DMS114 treated with DMSO at 0.1 percent for 48 hours (cell line): ENCODE measurements around the gene CELSR2.

Source experiments
- DNase-seq: peaks from one replicate; lab custom pipeline; 2025; ENCODE audit not compliant: unreplicated experiment; lab: John Stamatoyannopoulos, UW

CELSR2 gene

GRCh38 chr1:109229531-109230127 lies 19.7 kb upstream of the CELSR2 start:
- DNase-seq: no peak

DNA sequence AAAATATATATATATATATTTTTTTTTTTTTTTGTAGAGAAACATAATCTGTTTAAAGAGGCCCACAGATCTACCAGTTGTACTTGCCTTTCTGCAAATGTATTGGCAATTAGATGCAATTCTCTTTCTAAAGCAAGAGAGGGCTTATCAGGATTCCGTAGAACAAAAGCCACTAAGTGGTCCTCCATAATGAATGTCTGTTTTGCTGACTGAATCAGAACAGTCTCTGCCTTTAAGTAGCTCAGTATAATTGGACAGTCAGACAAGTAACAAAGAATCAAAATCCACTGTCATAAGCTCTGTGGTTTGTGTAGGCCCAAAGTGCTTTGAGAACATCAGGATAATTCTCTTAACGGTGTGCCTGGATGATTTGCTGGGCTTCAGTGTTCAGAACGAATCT lies 18.3 kb upstream of the CELSR2 start:
- no peak for DNase-seq

DNA sequence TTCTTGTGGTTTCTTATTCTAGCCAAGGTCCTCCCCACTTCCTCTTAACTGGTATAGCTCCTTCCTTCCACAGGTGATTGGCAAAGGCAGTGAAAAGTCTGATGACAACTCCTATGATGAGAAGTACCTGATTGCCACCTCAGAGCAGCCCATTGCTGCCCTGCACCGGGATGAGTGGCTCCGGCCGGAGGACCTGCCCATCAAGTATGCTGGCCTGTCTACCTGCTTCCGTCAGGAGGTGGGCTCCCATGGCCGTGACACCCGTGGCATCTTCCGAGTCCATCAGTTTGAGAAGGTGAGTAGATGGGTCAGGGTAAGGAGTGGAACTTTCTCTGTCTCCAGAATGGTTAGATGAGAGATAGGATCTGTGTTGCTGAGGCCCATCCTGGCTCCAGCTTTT lies 14.2 kb upstream of the CELSR2 start:
- no peak for DNase-seq

DNA sequence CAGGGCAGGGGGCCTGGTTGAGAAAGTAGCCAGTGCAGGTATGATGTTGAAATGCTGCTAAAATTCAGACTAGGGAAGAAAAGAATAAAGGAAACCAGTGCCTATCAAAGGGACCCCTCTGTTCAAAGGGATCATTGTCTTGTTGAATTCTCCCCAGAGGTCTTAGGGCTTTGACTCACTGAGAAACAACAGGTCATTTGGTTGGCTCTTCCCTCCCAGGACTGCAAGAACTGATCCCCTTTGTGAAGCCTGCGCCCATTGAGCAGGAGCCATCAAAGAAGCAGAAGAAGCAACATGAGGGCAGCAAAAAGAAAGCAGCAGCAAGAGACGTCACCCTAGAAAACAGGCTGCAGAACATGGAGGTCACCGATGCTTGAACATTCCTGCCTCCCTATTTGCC lies 11.8 kb upstream of the CELSR2 start:
- DNase-seq: no peak

GRCh38 chr1:109238382-109238781 lies 11.0 kb upstream of the CELSR2 start:
- no peak for DNase-seq

DNA sequence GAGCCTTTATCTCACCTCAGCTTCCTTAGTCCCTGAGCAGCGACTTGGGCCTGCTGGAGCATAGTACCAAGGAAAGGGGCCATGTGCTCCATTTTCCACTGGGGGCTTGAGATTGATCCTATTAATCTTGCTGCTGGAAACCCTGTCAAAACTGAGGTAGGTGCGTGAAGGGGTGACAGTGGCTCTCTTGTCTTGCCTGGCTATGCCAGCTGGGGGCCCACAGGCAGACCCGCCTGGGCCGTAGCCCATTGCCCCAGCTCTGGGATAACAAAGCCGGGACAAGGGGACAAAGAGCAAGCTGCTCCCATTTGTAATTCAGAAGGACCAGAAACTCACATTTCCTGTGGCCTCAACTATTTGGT lies 10.3 kb upstream of the CELSR2 start:
- no peak for DNase-seq

DNA sequence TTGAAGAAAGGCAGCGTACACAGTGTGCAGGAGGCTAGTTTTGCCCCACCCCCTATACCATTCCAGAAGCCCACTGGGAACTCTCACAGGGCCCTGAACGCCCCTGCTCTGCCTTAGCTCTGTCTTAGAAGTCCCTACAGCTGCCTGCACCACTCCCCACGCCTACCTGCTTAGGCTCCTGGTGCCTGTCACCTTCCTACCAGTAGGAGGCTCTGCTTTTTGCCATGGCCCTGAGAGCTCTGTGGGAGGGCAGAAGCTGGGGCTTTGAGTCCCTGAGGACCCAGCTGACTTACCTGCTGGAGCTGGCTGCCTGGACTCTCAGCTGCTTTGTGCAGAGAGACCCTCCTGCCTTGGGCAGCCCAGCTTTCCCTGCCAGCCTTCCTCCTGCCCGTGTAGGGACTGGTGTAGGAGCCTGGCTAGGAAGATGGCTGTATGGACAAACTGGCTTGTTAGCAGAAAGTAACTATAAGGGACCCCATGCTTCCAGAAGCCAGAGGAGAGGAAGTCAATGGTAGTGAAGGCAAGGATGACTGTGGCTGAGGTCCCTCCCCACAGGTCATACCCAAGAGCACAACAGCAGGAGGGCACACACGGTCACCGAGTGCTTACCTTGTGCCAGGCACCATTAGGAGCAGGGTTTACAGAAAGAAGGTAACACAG lies 9.8 kb upstream of the CELSR2 start:
- no peak for DNase-seq

DNA sequence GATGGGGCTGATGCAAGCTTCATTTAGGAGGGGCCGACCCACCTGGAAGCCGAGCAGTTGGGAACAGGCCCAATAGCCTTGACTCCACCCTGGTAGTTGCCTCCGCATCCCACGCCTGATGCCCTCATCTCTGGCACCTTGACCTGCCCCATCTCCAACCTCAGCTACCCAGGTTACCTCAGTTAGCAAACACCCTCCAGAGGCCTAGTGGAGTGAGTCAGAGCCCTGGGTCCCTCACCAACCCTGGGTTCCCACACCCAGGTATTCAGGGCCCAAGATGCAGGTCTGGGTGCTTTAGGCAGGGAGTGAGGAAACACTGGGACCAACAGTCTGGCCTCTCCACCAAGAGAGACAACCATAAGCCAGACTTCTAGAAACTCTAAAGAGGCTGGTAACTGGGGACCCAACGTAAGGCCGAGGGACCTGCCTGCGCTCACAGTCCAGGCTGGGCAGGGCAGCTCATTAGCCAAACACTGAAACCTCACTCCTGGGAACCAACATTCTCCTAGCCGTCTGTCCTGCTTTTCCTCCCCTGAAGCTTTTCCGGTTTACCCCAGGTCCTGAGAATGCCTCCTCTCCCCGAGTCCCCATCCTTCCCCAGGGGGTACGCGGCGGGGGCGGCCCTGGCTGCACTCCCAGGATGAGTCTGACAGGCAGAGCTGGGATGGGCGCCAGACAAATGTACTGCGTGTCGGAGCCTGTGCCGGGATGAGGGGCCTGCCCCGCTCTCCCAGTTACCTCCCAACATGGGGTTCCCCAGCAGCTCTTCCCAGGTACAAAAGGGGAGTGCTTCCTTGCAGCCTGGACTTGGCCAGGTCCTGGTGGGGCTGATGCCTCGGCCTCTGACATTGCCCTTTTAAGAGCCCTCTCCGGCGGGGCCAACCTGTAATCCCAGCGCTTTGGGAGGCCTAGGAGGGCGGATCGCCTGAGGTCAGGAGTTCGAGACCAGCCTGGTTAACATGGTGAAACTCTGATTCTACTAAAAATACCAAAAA lies 8.9 kb upstream of the CELSR2 start:
- no peak for DNase-seq

DNA sequence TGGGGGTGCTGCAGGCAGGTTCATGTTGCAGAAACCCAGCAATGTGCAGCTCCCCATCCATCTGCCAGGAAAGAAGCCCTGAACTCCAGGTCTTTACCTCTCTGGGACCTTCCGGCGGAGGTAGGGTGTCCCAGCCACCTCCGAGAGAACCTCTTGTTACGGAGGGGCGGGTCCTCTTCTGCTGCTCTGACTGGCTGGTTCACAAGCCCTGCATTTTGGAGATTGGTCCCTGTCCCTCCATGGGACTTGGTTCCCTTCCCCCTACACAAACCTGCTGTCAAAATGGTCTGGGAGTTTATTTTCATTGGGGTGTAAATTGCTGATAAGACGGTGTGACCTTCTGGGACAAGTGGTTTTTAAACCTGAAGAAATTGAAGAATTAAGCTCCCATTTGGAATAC lies 8.0 kb upstream of the CELSR2 start:
- DNase-seq: no peak

GRCh38 chr1:109241841-109242345 lies 7.4 kb upstream of the CELSR2 start:
- no peak for DNase-seq

GRCh38 chr1:109242387-109242786 lies 7.0 kb upstream of the CELSR2 start:
- no peak for DNase-seq

DNA sequence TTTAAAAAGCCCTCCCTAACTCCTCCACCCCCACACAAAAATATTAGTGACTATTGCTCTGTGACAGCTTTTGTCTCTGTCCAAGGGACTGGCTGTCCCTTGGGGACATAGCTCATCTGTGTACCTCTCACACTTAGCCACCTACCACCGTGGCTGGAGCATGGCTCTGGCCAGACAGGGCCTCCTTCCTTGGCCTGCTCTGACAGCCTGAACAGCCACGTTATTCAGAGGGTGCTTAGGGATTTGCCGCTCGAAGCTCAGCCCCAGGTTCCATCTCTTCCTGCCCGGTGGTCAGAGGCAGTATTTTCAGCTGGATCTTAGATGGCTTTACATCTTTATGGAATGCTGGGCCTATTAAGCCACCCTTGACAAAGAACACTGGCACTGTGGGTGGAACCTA lies 6.1 kb upstream of the CELSR2 start:
- no peak for DNase-seq

DNA sequence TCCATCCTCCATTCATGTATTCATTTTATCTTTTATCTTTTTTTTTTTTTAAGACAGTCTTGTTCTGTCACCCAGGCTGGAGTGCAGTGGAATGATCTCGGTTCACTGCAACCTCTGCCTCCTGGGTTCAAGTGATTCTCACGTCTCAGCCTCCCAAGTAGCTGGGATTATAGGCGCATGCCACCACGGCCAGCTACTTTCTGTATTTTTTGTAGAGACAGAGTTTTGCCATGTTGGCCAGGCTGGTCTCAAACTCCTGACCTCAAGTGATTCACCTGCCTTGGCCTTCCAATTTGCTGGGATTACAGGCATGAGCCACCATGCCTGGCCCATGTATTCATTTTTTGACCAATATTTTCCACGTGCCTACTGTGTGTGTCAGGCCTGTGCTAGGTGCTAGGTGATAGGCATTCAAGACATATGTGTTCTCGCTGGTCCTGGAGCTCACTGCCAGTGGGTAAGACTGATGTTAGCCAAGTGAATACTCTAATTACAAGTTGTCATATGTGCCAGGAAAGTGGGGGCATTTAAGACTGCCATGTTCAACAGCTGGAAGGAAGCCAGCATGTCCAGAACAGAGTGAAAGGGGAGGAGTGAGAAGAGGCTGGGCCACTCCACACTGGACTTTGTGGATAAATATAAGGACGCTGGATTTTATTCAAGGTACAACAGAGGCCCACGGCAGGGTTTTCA lies 5.3 kb upstream of the CELSR2 start:
- no peak for DNase-seq

DNA sequence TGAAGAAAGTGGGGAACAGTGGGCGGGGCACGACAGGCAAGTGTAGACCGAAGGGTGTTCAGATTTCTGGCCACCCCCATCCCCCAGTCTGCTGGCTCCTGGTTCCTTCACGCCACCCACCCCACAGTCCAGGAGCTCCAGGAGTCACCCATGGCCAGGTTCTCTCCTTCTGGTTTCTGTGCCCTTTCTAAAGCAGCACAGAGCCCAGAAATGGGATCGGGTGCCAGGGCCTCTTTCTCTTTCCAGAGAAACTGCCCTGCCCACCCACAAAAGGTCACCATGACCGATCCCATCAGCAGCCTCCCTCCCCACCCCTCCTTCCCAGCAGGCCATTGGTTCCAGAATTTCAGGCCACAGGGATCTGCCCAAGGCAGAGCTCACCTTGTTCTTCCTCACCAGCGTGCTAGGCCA lies 3.2 kb upstream of the CELSR2 start:
- DNase-seq: no peak

- DNase-seq: no peak
These were observed 1.7 kb upstream of the CELSR2 start for GRCh38 chr1:109247401-109248365.

DNA sequence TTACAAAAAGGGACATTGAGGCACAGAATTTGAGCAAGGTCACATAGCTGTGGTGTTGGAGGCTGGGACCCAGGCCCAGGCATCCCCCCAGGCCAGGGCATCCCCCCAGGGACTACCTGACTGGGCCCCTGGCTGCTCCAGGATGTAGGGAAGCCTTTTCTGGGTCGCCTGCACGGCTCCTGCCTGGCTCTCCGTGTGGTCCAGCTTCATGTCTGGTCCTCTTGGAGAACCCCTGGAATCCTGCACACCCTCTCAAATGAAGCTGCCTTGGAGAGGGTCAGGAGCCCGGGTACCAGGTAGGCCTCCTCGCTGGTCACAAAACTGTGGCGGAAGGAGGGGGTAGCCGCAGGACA lies 919 bp upstream of the CELSR2 start:
- no peak for DNase-seq

GRCh38 chr1:109249654-109250401 lies 489 bp downstream of the CELSR2 start:
- DNase-seq: no peak

GRCh38 chr1:109250454-109251276 lies 1.3 kb downstream of the CELSR2 start:
- DNase-seq: no peak
